IPS-NIHi11 (cell line): ENCODE measurements around the gene SLC25A14.
"Not testable (repeated sequence)": the region's sequence is repeated elsewhere in the genome, so short reads cannot be mapped to it uniquely, and the experiment has no call there.

ENCODE experiments used
- DNase-seq: peaks from one replicate; pipeline ENCODE4 v3.0.0; 2012; ENCODE audit warnings: mixed read lengths, low spot score

SLC25A14 gene

DNA sequence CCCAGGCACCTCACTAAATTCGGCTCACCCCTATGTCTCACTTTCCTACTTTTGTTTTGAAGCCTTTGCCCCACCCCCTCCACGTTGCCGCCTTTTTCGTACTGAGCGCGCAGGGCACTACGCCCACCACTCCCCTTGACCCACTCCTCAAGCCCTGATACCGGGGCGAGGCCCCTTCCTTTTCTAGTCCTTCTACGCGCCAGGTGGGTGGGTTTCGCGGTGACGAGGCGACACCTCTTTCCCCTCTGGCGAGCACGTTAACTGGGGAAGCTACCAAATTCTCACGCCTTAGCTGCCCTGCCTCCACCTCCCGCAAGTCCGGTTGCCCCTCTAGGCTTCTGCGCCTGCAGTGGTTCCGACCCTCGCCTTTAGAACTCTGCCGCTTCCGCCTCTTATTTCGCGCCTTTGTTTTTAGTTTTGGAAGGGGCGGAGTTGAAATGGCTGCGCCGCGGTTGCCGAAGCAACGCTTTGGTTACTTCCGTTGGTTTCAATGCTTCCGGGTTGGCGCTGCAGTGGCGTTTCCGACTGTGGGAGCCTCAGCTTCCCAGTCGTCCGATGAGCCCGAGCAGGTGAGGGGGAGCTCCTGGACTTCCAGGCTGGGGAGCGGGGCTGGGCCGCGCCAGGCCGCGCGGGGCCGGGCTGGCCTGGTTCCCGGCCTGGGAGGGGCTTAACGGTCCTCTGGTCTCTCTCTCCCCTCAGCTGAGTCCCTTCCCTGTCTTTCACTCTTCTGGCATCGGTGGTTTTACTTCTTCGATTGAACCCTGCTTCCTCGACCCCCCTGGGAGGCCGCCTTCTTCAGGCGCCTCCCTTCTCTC lies at the start of gene SLC25A14:
Gene SLC25A14 (plus strand): TSS at position 512 of the 815 bp plus-strand sequence. CDS start 360 bp downstream, outside the sequence.
- peak; percentile 67 for DNase-seq

DNA sequence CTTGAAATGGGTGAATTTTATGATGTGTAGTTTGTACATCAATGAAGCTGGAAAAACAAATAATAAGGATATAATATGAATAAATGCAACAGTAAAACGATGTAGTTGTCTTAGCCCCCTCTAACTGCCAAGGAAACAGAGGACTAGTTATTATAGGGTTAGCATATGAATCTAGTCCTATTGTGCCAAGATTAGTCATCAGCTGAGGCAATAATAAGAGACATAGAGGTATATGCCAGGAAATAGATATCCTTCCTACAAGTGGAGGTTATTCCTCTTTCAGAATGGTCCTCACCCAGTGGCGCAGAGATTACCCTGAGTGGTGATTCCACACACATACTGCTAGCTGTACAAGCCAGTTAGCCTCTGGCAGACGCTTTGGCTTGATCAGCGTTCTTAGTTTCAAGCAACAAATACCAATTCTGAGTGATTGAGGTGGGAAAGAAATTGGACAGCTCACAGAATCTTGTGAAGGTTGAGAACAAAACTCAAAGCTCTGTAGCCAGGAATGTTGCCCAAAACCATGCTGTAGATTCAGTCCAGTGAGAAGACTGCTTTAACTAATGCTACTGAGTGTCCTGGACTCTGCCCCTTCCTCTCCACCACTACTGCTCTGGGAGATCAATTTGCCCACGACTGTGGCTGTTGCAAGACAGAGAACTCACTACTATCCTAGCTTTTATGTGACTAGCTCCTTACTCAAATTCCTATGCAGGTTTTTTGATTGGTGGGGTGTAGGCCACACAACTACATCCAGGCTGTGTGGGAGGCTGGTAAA lies 44.0 kb upstream of the SLC25A14 start:
- DNase-seq: no peak

DNA sequence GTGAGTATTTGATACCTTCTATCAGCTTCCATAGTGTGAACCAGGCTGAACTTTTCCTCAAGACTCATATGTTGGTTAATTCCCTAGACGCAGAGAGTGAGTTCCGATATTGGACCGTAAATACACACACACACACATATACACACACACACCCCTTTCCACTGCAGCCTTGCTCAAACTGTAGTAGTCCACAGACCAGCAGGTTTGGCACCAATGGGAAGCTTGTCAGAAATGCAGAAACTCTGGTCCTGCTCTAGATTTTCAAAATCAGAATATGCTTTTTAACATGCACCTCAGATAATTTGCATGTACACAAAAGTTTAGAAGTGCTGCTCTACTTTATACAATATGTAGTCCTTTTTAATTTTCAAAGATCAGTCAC lies 43.4 kb upstream of the SLC25A14 start:
- no peak for DNase-seq

GRCh38 chrX:130296743-130297142 lies 43.0 kb upstream of the SLC25A14 start:
- DNase-seq: no peak

- DNase-seq: no peak
Observed at GRCh38 chrX:130299279-130300009, 40.3 kb upstream of the SLC25A14 start.

GRCh38 chrX:130300010-130300282 lies 39.8 kb upstream of the SLC25A14 start:
- DNase-seq: no peak

DNA sequence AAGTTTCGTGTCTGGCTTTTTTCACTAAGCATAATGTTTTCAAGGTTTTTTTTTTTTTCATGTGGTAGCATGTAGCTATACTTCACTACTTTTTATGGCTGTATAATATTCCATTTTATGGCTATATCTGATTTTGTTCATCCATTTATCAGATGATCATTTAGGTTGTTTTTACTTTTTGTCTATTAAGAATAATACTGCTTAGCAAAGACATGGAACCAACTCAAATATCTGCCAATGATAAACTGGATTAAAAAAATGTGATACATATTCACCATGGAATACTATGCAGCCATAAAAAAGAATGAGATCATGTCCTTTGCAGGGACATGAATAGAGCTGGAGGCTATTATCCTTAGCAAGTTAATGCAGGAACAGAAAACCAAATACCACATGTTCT lies 38.3 kb upstream of the SLC25A14 start:
- no peak for DNase-seq

DNA sequence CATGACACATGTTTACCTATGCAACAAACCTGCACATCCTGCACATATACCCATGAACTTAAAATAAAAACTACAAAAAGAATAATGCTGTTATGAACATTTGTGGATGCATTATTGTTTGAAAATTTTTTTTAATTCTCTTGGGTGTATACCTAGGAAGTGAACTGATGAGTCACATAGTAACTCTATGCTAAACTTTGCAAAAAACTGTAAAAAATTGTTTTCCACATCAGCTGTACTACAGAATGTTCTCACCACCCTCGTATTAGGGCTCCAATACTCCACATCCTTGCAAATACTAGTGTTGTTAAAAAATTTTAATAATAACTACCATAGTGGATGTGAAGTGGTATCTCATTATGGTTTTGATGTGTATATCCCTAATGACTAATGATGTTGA lies 37.7 kb upstream of the SLC25A14 start:
- DNase-seq: no peak

DNA sequence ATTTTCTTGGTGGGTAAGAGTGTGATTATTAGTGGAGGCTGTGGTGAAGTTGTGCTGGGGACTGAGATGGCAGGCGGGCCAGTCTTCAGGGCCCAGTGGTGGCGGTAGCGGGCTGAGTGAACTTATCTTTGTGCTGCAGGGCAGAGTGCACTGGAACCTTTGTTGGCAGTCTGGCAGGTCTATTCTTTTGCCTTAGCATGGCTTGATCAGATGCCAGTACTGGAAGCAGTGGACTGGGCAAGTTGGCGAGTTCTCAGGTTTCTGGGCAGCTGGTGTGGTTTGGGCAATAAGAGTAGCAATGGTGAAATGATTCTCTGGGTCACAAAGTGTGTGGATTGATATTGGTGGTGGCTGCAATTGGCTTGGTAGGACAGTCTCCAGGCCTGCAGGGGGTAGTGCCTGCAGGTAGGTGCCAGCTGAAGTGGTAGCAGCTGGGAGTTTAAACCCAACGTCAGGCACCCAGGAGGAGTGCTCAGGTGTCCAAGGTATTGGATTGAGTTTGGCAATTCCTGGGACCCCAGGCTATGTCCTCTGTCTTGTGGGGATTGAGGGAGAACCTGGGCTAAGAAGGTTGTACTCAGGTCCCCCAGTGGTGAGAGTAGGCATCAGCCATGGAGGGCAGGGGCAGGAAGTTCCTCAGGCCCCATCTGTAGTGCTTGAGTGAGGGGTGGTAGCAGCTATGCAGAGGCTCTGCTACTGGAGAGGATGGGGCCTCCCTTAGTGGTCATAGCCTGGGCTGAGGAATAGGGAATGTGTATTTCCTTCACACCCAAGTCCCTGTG lies 34.9 kb upstream of the SLC25A14 start:
- DNase-seq: peak; percentile 8

DNA sequence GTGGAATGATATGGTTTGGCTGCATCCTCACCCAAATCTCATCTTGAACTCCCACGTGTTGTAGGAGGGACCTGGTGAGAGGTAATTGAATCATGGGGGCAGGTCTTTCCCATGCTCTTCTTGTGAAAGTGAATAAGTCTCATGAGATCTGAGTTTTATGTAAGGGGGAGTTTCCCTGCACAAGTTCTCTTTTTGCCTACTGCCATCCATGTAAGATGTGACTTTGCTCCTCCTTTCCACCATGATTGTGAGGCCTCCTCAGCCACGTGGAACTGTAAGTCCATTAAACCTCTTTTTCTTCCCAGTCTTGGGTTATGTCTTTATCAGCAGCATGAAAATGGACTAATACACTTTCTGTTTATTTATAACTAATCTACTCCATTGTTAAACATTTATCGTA lies 19.8 kb upstream of the SLC25A14 start:
- not testable (repeated sequence) for DNase-seq

DNA sequence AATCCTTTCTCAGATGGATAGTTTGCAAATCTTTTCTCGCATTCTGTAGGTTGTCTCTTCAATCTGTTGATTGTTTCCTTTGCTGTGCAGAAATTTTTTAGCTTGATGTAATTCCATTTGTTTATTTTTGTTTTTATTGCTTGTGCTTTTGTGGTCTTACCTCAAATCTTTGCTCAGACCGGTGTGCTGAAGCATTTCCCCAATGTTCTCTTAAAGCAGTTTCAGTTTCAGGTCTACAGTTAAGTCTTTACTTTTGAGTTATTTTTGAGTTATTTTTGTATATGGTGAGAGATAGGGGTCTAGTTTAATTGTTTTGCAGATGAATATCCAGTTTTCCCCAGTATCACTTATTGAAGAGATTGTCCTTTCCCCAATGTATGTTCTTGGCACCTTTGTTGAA lies 18.2 kb upstream of the SLC25A14 start:
- DNase-seq: no peak

DNA sequence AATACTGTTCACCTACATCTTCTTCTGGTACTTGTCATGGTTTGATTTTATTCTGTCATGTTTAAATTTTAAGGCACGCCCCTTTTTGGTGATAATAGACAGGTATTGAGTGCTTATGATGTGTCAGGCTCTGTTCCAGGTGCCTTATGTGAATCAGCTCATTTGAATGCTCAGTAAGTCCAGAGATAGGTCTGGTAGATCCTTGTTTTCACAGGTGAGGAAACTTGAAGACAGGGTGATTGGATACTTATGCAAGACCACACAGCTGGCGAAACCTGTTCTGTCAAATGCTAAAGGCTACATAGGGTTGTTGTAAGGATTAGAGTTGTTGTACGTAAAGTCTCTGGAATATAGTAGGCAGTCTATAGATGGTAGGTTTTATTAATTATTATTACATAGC lies 9.6 kb upstream of the SLC25A14 start:
- DNase-seq: no peak

DNA sequence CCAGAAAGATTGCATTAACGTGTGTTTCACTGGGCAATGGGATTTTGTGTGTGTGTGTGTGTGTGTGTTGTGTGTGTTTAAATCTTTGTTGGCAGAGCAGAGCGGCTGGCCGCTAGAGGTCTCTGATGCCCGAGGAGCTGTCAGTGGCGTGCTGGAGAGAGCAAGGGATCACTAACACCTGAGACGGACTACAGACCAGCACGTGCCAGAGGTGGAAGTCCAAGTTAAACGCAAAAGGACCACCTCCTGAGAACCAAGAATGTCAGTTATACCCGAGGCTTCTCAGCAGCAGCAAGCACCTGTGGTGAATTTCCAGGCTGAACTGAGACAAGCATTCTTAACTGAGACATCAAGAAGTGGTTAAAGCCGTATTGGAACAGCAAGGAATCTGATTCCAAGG lies 9.0 kb upstream of the SLC25A14 start:
- DNase-seq: peak; percentile 69

DNA sequence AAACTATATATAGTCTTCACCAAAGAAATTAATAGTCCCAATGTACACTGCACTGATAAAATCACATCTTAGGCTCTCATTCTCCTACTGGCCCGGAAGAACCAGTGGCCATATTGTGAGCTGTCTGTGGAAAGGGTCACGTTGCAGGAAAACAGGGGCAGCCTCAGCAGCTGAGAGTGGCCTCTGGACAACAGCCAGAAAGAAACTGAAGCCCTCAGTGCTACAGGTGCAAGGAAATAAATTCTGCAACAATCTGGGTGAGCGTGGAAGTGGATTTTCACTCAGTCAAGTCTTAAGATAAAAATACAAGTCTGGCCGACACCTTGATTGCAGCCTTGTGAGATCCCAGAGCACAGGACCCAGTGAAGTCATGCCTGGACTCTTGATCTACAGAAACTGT lies 3.2 kb upstream of the SLC25A14 start:
- no peak for DNase-seq

- DNase-seq: not testable (repeated sequence)
Observed at GRCh38 chrX:130338869-130339268, 850 bp upstream of the SLC25A14 start.

GRCh38 chrX:130340271-130340670 lies 552 bp downstream of the SLC25A14 start:
- DNase-seq: no peak

- DNase-seq: no peak
Observed at GRCh38 chrX:130343411-130343810, 3.7 kb downstream of the SLC25A14 start.

- DNase-seq: no peak
Observed at GRCh38 chrX:130347321-130347720, 7.6 kb downstream of the SLC25A14 start.

GRCh38 chrX:130351567-130351966 lies 11.8 kb downstream of the SLC25A14 start:
- no peak for DNase-seq

DNA sequence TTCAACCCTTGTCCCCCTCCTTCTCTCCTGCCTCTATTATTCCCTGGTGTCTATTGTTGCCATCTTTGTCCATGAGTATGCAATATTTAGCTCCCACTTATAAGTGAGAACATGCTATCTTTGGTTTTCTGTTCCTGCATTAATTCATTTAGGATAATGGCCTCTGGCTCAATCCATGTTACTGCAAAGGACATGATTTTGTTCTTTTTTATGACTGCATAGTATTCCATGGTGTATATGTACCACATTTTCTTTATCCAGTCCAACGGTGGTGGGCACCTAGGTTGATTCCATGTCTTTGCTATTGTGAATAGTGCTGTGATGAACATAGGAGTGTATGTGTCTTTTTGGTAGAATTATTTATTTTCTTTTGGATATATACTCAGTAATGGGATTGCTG lies 12.3 kb downstream of the SLC25A14 start:
- not testable (repeated sequence) for DNase-seq

DNA sequence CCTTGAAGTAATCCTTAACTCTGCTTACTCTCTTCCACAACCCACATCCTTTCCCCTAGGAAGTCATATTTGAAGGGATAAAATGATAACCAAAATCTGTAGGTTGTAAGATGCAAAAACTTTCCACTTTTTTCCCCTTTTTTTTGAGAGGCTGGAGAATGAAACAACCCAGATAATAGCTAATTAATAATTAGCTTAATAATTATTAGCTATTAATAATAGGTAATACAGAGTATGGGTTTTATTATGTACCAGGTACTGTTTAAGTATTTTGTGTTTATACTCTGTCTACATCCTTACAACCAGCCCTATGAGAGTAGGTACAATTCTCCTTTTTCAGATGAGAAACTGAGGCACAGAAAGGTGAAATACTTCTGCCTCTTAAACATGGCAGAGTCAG lies 36.4 kb downstream of the SLC25A14 start:
- no peak for DNase-seq

DNA sequence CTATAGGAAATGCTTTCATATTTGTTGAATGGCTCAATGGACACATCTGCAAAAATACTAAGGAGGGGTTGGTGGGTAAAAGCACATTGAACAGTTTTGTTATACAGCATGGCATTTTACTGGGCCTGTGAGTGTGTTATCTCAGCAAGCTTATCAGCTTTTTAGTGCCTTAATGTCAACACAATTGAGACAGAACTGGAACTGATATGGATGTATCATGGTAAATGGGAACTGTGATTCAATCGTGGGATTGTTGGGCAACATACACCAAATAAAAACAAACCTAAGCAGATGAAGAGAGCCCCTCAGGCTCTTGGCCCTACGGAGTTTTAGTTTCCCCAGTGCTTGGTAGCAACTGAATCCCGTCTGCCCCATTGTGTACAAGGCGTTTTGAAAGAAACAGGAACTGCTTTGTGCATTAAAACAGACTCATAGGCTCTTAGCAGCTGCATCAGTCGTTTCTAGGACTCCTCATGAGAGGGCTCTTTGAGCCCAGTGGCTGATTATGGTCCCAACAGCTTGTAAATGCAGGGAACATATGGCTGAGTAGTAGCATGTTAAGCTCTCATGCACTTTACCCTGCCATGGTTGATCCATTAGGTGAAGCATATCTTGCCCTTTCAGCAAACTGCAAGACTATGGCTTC lies 38.4 kb downstream of the SLC25A14 start:
- no peak for DNase-seq
